DMS114 treated with DMSO at 0.1 percent for 48 hours (cell line): ENCODE data around the gene NAT10.
"Not testable (repeated sequence)": the region's sequence is repeated elsewhere in the genome, so short reads cannot be mapped to it uniquely, and the experiment has no call there.

Experiments used
- DNase-seq: peaks from one replicate; lab custom pipeline; 2025; ENCODE audit not compliant: unreplicated experiment; lab: John Stamatoyannopoulos, UW

NAT10 gene

GRCh38 chr11:34166806-34167740, 61.6 kb downstream of the NAT10 start:
- no peak for DNase-seq

GRCh38 chr11:34167961-34168360, 62.5 kb downstream of the NAT10 start:
- DNase-seq, result no peak

- no peak for DNase-seq
Observed at GRCh38 chr11:34168642-34169420, 63.4 kb downstream of the NAT10 start.

- no peak for DNase-seq
Observed at GRCh38 chr11:34169686-34170085, 64.3 kb downstream of the NAT10 start.

GRCh38 chr11:34173050-34173449, 67.6 kb downstream of the NAT10 start:
- DNase-seq, result no peak

- peak; percentile 14 for DNase-seq
Observed at GRCh38 chr11:34174412-34175041, 69.1 kb downstream of the NAT10 start.

- no peak for DNase-seq
Observed at GRCh38 chr11:34175284-34176019, 70.0 kb downstream of the NAT10 start.

GRCh38 chr11:34176751-34177209, 71.4 kb downstream of the NAT10 start:
- DNase-seq, result no peak

GRCh38 chr11:34178209-34178821, 72.9 kb downstream of the NAT10 start:
- no peak for DNase-seq

- no peak for DNase-seq
Observed at GRCh38 chr11:34179026-34179675, 73.7 kb downstream of the NAT10 start.

- DNase-seq, result no peak
Observed at GRCh38 chr11:34180040-34180813, 74.8 kb downstream of the NAT10 start.

GRCh38 chr11:34180814-34181165, 75.4 kb downstream of the NAT10 start:
- not testable (repeated sequence) for DNase-seq

- no peak for DNase-seq
Observed at GRCh38 chr11:34181251-34181650, 75.8 kb downstream of the NAT10 start.

GRCh38 chr11:34181856-34182405, 76.5 kb downstream of the NAT10 start:
- no peak for DNase-seq

- DNase-seq, result no peak
Observed at GRCh38 chr11:34182425-34182824, 77.0 kb downstream of the NAT10 start.

- DNase-seq, result no peak
Observed at GRCh38 chr11:34182921-34183685, 77.7 kb downstream of the NAT10 start.

- DNase-seq, result no peak
Observed at GRCh38 chr11:34183848-34184391, 78.5 kb downstream of the NAT10 start.

- no peak for DNase-seq
Observed at GRCh38 chr11:34184505-34185015, 79.1 kb downstream of the NAT10 start.
